ENCODE results near the gene ERI2. TPM values are rescaled to one million over a fixed set of nuclear protein-coding genes. Genes with fewer than 3 reads are reported as not detected.

ERI2 gene
- total RNA-seq, 1 experiment from 2014 or later: 22.4 TPM

GRCh38 chr16:20844588-20844987, 38.3 kb upstream of the ERI2 start:
- H3K4me1 Mint-ChIP-seq: no peaks in the 10 kb centered on the region

More at GRCh38 chr16:20844588-20844987, 38.3 kb upstream of the ERI2 start:
- Histone ChIP-seq H3K4ac (ENCODE audit: low read depth, low read length) (no peak overlapping the region), H3K18ac (ENCODE audit: insufficient read length, low read depth, low read length) (no peak overlapping the region), H3K9ac (ENCODE audit: extremely low read depth, insufficient read length, low read length) (no peak overlapping the region), H4K91ac (ENCODE audit: insufficient read length, low read depth, low read length) (no peak overlapping the region), H4K5ac (ENCODE audit: insufficient read length, low read depth, low read length) (no peak overlapping the region), H3K23ac (ENCODE audit: insufficient read length, low read depth, low read length) (no peak overlapping the region), H2BK15ac (ENCODE audit: low read depth, low read length) (no peak overlapping the region), H3K27ac (ENCODE audit: insufficient read length, low read depth, low read length) (no peak overlapping the region), H3K79me2 (ENCODE audit: insufficient read depth, low read length) (no peaks in the 10 kb centered on the region), H2BK20ac (ENCODE audit: low read depth, low read length, poor library complexity, severe bottlenecking) (no peak overlapping the region), H3K9me3 (ENCODE audit: control insufficient read depth, low read depth, low read length) (no peaks in the 10 kb centered on the region), H3K4me1 (ENCODE audit: insufficient read depth, low read length) (no peaks in the 10 kb centered on the region), H2BK5ac (ENCODE audit: insufficient read length, low read length) (no peak overlapping the region), H3K14ac (ENCODE audit: insufficient read depth, low read length) (no peak overlapping the region), H2AFZ (ENCODE audit: low read length) (no peak overlapping the region), H3T11ph (ENCODE audit: low read length) (no peak overlapping the region), H4K8ac (replicated peaks; ENCODE audit: insufficient read length, low read depth, low read length) (no peak overlapping the region), H3K56ac (ENCODE audit: insufficient read length, low read depth, low read length) (no peak overlapping the region), H2BK12ac (ENCODE audit: insufficient read length, low read depth, low read length) (no peak overlapping the region), H4K20me1 (ENCODE audit: control insufficient read depth, insufficient read depth, insufficient read length) (no peaks in the 10 kb centered on the region), H2BK120ac (ENCODE audit: low read depth, low read length, poor library complexity, severe bottlenecking) (no peak overlapping the region), H2AK5ac (ENCODE audit: insufficient read length, low read length) (no peak overlapping the region), H3K4me2 (ENCODE audit: insufficient read depth, insufficient read length, low read length) (no peak overlapping the region), H3K79me1 (ENCODE audit: insufficient read depth, low read depth, low read length, poor library complexity, severe bottlenecking) (no peaks in the 10 kb centered on the region), H3K23me2 (ENCODE audit: insufficient read length, low read depth, low read length, poor library complexity, severe bottlenecking) (no peaks in the 10 kb centered on the region), H3K27me3 (ENCODE audit: insufficient read depth, low read length) (no peaks in the 10 kb centered on the region)
- no peaks in the 10 kb centered on the region for H3K27me3 Mint-ChIP-seq (ENCODE audit: low read depth)
- H3K9me3 Mint-ChIP-seq: no peaks in the 10 kb centered on the region
- no peak overlapping the region for H3K4me3 Mint-ChIP-seq
- peaks cover 6 to 41% (median 23%) of the 10 kb centered on the region in 3 experiments for H3K36me3 Mint-ChIP-seq (ENCODE audit: insufficient read depth in 1 of 3, low read depth in 3 of 3)
- DNase-seq: no peak
- peak overlapping the region in 1 of 3 experiments; percentile 60; a peak in 1 of 7 replicates for H3K27ac Mint-ChIP-seq
- TF ChIP-seq, protein P1, sequence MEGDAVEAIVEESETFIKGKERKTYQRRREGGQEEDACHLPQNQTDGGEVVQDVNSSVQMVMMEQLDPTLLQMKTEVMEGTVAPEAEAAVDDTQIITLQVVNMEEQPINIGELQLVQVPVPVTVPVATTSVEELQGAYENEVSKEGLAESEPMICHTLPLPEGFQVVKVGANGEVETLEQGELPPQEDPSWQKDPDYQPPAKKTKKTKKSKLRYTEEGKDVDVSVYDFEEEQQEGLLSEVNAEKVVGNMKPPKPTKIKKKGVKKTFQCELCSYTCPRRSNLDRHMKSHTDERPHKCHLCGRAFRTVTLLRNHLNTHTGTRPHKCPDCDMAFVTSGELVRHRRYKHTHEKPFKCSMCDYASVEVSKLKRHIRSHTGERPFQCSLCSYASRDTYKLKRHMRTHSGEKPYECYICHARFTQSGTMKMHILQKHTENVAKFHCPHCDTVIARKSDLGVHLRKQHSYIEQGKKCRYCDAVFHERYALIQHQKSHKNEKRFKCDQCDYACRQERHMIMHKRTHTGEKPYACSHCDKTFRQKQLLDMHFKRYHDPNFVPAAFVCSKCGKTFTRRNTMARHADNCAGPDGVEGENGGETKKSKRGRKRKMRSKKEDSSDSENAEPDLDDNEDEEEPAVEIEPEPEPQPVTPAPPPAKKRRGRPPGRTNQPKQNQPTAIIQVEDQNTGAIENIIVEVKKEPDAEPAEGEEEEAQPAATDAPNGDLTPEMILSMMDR (conservative IDR thresholded peaks at IDR 0.05): no peak
- no CpG with 5 or more reads among the region's 3 CpGs for WGBS (ENCODE audit: extremely low coverage, insufficient read length, low lambda C conversion rate)

Measured in H9 (cell line).